GM23338 (cell line): ENCODE data around the gene KLRC1. TPM values are rescaled to one million over a fixed set of nuclear protein-coding genes. Genes with fewer than 3 reads are reported as not detected.

ENCODE experiments used
- ATAC-seq: fragments of 200-7000 bp; cut with Tn5 transposase; 3 replicates; pipeline ENCODE4 v1.9.1; 2020
- DNase-seq: peaks from one replicate; pipeline ENCODE4 v3.0.0-alpha.2; 2015; ENCODE audit warnings: low spot score
- H2AFZ ChIP-seq: fragments of 200-600 bp; sonication (generic); 2 replicates; pipeline ENCODE4 v1.8.0; 2016; ENCODE audit warnings: antibody characterized with exemption, mild to moderate bottlenecking, moderate library complexity
- H3F3A ChIP-seq: fragments of 200-600 bp; sonication (generic); replicated peaks from 2 replicates; pipeline ENCODE4 v1.8.0; 2017; ENCODE audit warnings: antibody characterized with exemption, mixed run types, low read depth
- H3K27ac ChIP-seq: fragments of 200-600 bp; sonication (generic); 2 replicates; pipeline ENCODE4 v1.6.1; 2016; ENCODE audit warnings: low read depth
- H3K27me3 ChIP-seq: fragments of 200-600 bp; sonication (generic); 2 replicates; pipeline ENCODE4 v1.8.0; 2016; ENCODE audit warnings: mild to moderate bottlenecking, mixed run types, moderate library complexity; ENCODE audit not compliant: insufficient read depth
- H3K36me3 ChIP-seq: fragments of 200-600 bp; sonication (generic); 2 replicates; pipeline ENCODE4 v1.8.0; 2016; ENCODE audit warnings: mild to moderate bottlenecking; ENCODE audit not compliant: insufficient read depth
- H3K4me1 ChIP-seq: fragments of 200-600 bp; sonication (generic); 2 replicates; pipeline ENCODE4 v1.8.0; 2016; ENCODE audit warnings: mild to moderate bottlenecking, moderate library complexity; ENCODE audit not compliant: insufficient read depth
- H3K4me2 ChIP-seq: fragments of 200-600 bp; sonication (generic); 2 replicates; pipeline ENCODE4 v1.7.1; 2017; ENCODE audit warnings: mixed run types
- H3K4me3 ChIP-seq: fragments of 200-600 bp; sonication (generic); 2 replicates; pipeline ENCODE4 v1.6.1; 2016; ENCODE audit warnings: mixed run types
- H3K79me2 ChIP-seq: fragments of 200-600 bp; sonication (generic); replicated peaks from 2 replicates; pipeline ENCODE4 v1.8.0; 2017; ENCODE audit warnings: mild to moderate bottlenecking; ENCODE audit not compliant: insufficient read depth
- H3K9me2 ChIP-seq: fragments of 200-600 bp; sonication (generic); 2 replicates; pipeline ENCODE4 v1.8.0; 2017; ENCODE audit not compliant: insufficient read depth
- H4K20me1 ChIP-seq: fragments of 200-600 bp; sonication (generic); replicated peaks from 2 replicates; pipeline ENCODE4 v1.8.0; 2017; ENCODE audit warnings: mild to moderate bottlenecking; ENCODE audit not compliant: insufficient read depth
- H3K27ac Mint-ChIP-seq: 2 replicates; pipeline ENCODE4 v1.8.0; 2020; ENCODE audit warnings: inconsistent platforms, mild to moderate bottlenecking, moderate library complexity, mixed read lengths
- H3K27me3 Mint-ChIP-seq: 3 replicates; pipeline ENCODE4 v1.8.0; 2022; ENCODE audit warnings: low read depth, mild to moderate bottlenecking, moderate library complexity, mixed read lengths, inconsistent platforms; ENCODE audit not compliant: insufficient read depth, poor library complexity
- H3K36me3 Mint-ChIP-seq: 3 replicates; pipeline ENCODE4 v1.8.0; 2021; ENCODE audit warnings: low read depth, mild to moderate bottlenecking, inconsistent platforms, moderate library complexity, mixed read lengths
- H3K4me1 Mint-ChIP-seq: 3 replicates; pipeline ENCODE4 v1.8.0; 2020; ENCODE audit warnings: mild to moderate bottlenecking, inconsistent platforms, mixed read lengths
- H3K4me3 Mint-ChIP-seq: 3 replicates; pipeline ENCODE4 v1.8.0; 2021; ENCODE audit warnings: moderate library complexity, mild to moderate bottlenecking, inconsistent platforms, mixed read lengths
- H3K9me3 Mint-ChIP-seq: 3 replicates; pipeline ENCODE4 v1.8.0; 2020; ENCODE audit warnings: moderate library complexity, mild to moderate bottlenecking, inconsistent platforms, mixed read lengths
- CREB1 ChIP-seq: fragments of 250-450 bp; sonication (Bioruptor Pico); IDR thresholded peaks from 2 replicates; pipeline ENCODE4 v1.5.0; 2020; ENCODE audit warnings: low read depth, mild to moderate bottlenecking, moderate library complexity
- CTCF ChIP-seq, 2 experiments: fragments of 200-600 bp in 1 of 2; sonication (generic) in 1 of 2; conservative IDR thresholded peaks; 2 replicates each; pipeline versions ENCODE4 v1.5.1 to v1.6.1; 2016 to 2017; ENCODE audit warnings: antibody characterized with exemption in 2 of 2, low read depth in 2 of 2, mild to moderate bottlenecking in 2 of 2, moderate library complexity in 1 of 2
- EZH2phosphoT487 ChIP-seq: fragments of 200-600 bp; sonication (generic); IDR thresholded peaks from one replicate; pipeline ENCODE4 v1.8.1; 2018; ENCODE audit warnings: antibody characterized with exemption; ENCODE audit not compliant: unreplicated experiment
- JUNB ChIP-seq: IDR thresholded peaks from one replicate; pipeline ENCODE4 v1.6.1; 2016; ENCODE audit warnings: antibody characterized with exemption; ENCODE audit not compliant: unreplicated experiment
- NANOG ChIP-seq: IDR thresholded peaks from 2 replicates; pipeline ENCODE4 v1.6.1; 2016; ENCODE audit warnings: antibody characterized with exemption, borderline replicate concordance
- REST ChIP-seq: IDR thresholded peaks from one replicate; pipeline ENCODE4 v1.6.1; 2018; ENCODE audit warnings: antibody characterized with exemption; ENCODE audit not compliant: unreplicated experiment
- STAT1 ChIP-seq: IDR thresholded peaks from one replicate; pipeline ENCODE4 v1.6.1; 2016; ENCODE audit warnings: antibody characterized with exemption; ENCODE audit not compliant: unreplicated experiment
- ZNF114 ChIP-seq: fragments of 250-450 bp; sonication (Bioruptor Pico); IDR thresholded peaks from 2 replicates; pipeline ENCODE4 v1.5.0; 2020; ENCODE audit warnings: mild to moderate bottlenecking, moderate library complexity
- ZNF331 ChIP-seq: fragments of 250-450 bp; sonication (Bioruptor Pico); IDR thresholded peaks from 2 replicates; pipeline ENCODE4 v1.5.0; 2020; ENCODE audit warnings: low read depth, mild to moderate bottlenecking, moderate library complexity
- ZNF462 ChIP-seq: fragments of 250-450 bp; sonication (Bioruptor Pico); IDR thresholded peaks from 2 replicates; pipeline ENCODE4 v1.5.0; 2020; ENCODE audit warnings: mild to moderate bottlenecking, moderate library complexity
- polyA plus RNA-seq: library from polyadenylated mRNA; unstranded; fragments of >200 nt; fragmentation: Nextera tagmentation; extraction: Ambion mirVana; gene quantifications from 2 replicates; pipeline ENCODE4 v1.2.1, GENCODE V29; 2016
- total RNA-seq: library from RNA; depleted of rRNA; stranded (reverse); fragments of >200 nt; shearing (Covaris generic); gene quantifications from 2 replicates; pipeline ENCODE4 v1.2.3, GENCODE V29; 2014

Gene KLRC1
- total and polyA plus RNA-seq, 2 experiments from 2014 or later = not detected

GRCh38 chr12:10398168-10398567, 55.0 kb downstream of the KLRC1 start:
- Histone ChIP-seq H3F3A (no peaks in the 10 kb centered on the region), H3K27me3 (no peaks in the 10 kb centered on the region), H3K4me1 (peaks cover 3% of the 10 kb centered on the region; the same call in 1 of the 2 replicates), H3K36me3 (no peaks in the 10 kb centered on the region), H3K4me2 (no peak overlapping the region), H4K20me1 (no peaks in the 10 kb centered on the region), H2AFZ (no peak overlapping the region), H3K79me2 (no peaks in the 10 kb centered on the region), H3K4me3 (no peak overlapping the region), H3K27ac (no peak overlapping the region), H3K9me2 (no peaks in the 10 kb centered on the region)
- H3K27me3 Mint-ChIP-seq = no peaks in the 10 kb centered on the region
- DNase-seq (no peak), ATAC-seq (no peak)
- no peaks in the 10 kb centered on the region for H3K9me3 Mint-ChIP-seq
- peaks cover 5% of the 10 kb centered on the region for H3K4me1 Mint-ChIP-seq
- H3K27ac Mint-ChIP-seq = no peak overlapping the region
- H3K36me3 Mint-ChIP-seq = no peaks in the 10 kb centered on the region
- TF ChIP-seq ZNF331 (CRISPR knock-in tag) (no peak), ZNF462 (CRISPR knock-in tag) (no peak), EZH2phosphoT487 (no peak), REST (no peak), CREB1 (CRISPR knock-in tag) (no peak), NANOG (no peak), JUNB (no peak), STAT1 (no peak), CTCF (conservative IDR thresholded peaks at IDR 0.05; ENCODE audit: low read depth in 2 of 2) (no peak), ZNF114 (CRISPR knock-in tag) (no peak)
- no peak overlapping the region for H3K4me3 Mint-ChIP-seq
